HepG2 (cell line): ENCODE results near the gene ZNF512B. TPM values are rescaled to one million over a fixed set of nuclear protein-coding genes. Genes with fewer than 3 reads are reported as not detected.

Experiments
- ASH2L ChIP-seq: fragments of 300-600, 200-600 bp; sonication (generic); IDR thresholded peaks from 2 replicates; pipeline ENCODE4 v1.7.0; 2017; ENCODE audit warnings: low read depth, mild to moderate bottlenecking, moderate library complexity, mixed read lengths, low read length; ENCODE audit not compliant: insufficient read length
- DNMT3B ChIP-seq: conservative IDR thresholded peaks from 2 replicates; pipeline ENCODE4 v1.6.1; 2016; ENCODE audit warnings: missing biosample characterization, control low read depth
- FOXP1 ChIP-seq, 2 experiments: fragments of 450-650 bp in 1 of 2; IDR thresholded peaks; 2 replicates each; pipeline ENCODE4 v1.6.1; 2017 to 2018; ENCODE audit warnings: antibody characterized with exemption in 1 of 2
- JUNB ChIP-seq: sonication (generic); formaldehyde crosslinking; IDR thresholded peaks from 2 replicates; pipeline ENCODE4 v1.8.0; 2022; ENCODE audit warnings: missing genetic modification reagents, mild to moderate bottlenecking, borderline replicate concordance
- KDM2A ChIP-seq: sonication (generic); formaldehyde crosslinking; IDR thresholded peaks from 2 replicates; pipeline ENCODE4 v1.4.0; 2020; ENCODE audit warnings: low read depth, missing genetic modification reagents, borderline replicate concordance
- MLLT10 ChIP-seq: sonication (generic); formaldehyde crosslinking; IDR thresholded peaks from 2 replicates; pipeline ENCODE4 v1.4.0; 2020; ENCODE audit warnings: missing genetic modification reagents
- NCOA1 ChIP-seq: sonication (generic); formaldehyde crosslinking; IDR thresholded peaks from 2 replicates; pipeline ENCODE4 v1.9.0; 2021; ENCODE audit warnings: missing genetic modification reagents
- NCOA5 ChIP-seq: sonication (generic); formaldehyde crosslinking; IDR thresholded peaks from 2 replicates; pipeline ENCODE4 v1.4.0; 2020; ENCODE audit warnings: missing genetic modification reagents
- PHB2 ChIP-seq: fragments of 450-650 bp; IDR thresholded peaks from 2 replicates; pipeline ENCODE4 v1.6.1; 2018; ENCODE audit not compliant: partially characterized antibody
- PHF5A ChIP-seq: IDR thresholded peaks from one replicate; pipeline ENCODE4 v1.6.1; 2018; ENCODE audit warnings: low read depth, missing genetic modification reagents; ENCODE audit not compliant: unreplicated experiment
- RFXAP ChIP-seq: sonication (generic); formaldehyde crosslinking; IDR thresholded peaks from 2 replicates; pipeline ENCODE4 v1.4.0; 2020; ENCODE audit warnings: missing genetic modification reagents, borderline replicate concordance
- RORA ChIP-seq: sonication (generic); formaldehyde crosslinking; IDR thresholded peaks from 2 replicates; pipeline ENCODE4 v1.5.0; 2020; ENCODE audit warnings: mild to moderate bottlenecking, missing genetic modification reagents, moderate library complexity
- ZBTB3 ChIP-seq: sonication (generic); formaldehyde crosslinking; IDR thresholded peaks from 2 replicates; pipeline ENCODE4 v1.4.0; 2020; ENCODE audit warnings: low read depth, mild to moderate bottlenecking, moderate library complexity, missing genetic modification reagents, borderline replicate concordance
- ZNF331 ChIP-seq: sonication (generic); formaldehyde crosslinking; IDR thresholded peaks from 2 replicates; pipeline ENCODE4 v1.4.0; 2020; ENCODE audit warnings: missing genetic modification reagents
- ZNF382 ChIP-seq: sonication (generic); formaldehyde crosslinking; IDR thresholded peaks from 2 replicates; pipeline ENCODE4 v1.5.0; 2020; ENCODE audit warnings: missing genetic modification reagents, mild to moderate bottlenecking, borderline replicate concordance
- polyA plus RNA-seq, 8 experiments: library from polyadenylated mRNA; depleted of rRNA in 3 of 8; stranded (reverse) in 7 of 8; unstranded in 1 of 8; fragments of >200 nt; fragmentation: Illumina TruSeq in 4 of 8; extraction: Trizol in 4 of 8; gene quantifications; 2 replicates each; pipeline versions ENCODE4 v1.2.1 to v1.2.3, GENCODE V29; 2011 to 2016; ENCODE audit warnings: low read depth in 4 of 8, missing spikeins in 1 of 8, mixed read lengths in 1 of 8; ENCODE audit not compliant: insufficient read depth in 1 of 8
- total RNA-seq, 5 experiments: library from RNA; depleted of rRNA; stranded (reverse); fragments of >200 nt; fragmentation: Illumina TruSeq; extraction: Trizol; gene quantifications; 2 replicates each; pipeline ENCODE4 v1.2.3, GENCODE V29; 2016; ENCODE audit warnings: low read depth in 1 of 5
- TF ChIP-seq, protein P1 (sequence below): sonication (generic); formaldehyde crosslinking; IDR thresholded peaks from 2 replicates; pipeline ENCODE4 v1.8.1; 2023; ENCODE audit warnings: mild to moderate bottlenecking, missing genetic modification reagents, borderline replicate concordance
- TF ChIP-seq, protein P2 (sequence below): sonication (generic); formaldehyde crosslinking; IDR thresholded peaks from 2 replicates; pipeline ENCODE4 v1.9.0; 2021; ENCODE audit warnings: mild to moderate bottlenecking, missing genetic modification reagents
- TF ChIP-seq, protein P3 (sequence below): sonication (generic); formaldehyde crosslinking; IDR thresholded peaks from 2 replicates; pipeline ENCODE4 v1.8.1; 2022; ENCODE audit warnings: mild to moderate bottlenecking, missing genetic modification reagents
- TF ChIP-seq, protein P4 (sequence below): sonication (generic); formaldehyde crosslinking; IDR thresholded peaks from 2 replicates; pipeline ENCODE4 v1.5.0; 2020; ENCODE audit warnings: mild to moderate bottlenecking, missing genetic modification reagents, moderate library complexity

ZNF512B gene
- total and polyA plus RNA-seq, 2 of the 13 experiments (the other 11 are each of a cell fraction or from before 2014, with no cell fraction given) = 11.5 to 30.6 TPM

DNA sequence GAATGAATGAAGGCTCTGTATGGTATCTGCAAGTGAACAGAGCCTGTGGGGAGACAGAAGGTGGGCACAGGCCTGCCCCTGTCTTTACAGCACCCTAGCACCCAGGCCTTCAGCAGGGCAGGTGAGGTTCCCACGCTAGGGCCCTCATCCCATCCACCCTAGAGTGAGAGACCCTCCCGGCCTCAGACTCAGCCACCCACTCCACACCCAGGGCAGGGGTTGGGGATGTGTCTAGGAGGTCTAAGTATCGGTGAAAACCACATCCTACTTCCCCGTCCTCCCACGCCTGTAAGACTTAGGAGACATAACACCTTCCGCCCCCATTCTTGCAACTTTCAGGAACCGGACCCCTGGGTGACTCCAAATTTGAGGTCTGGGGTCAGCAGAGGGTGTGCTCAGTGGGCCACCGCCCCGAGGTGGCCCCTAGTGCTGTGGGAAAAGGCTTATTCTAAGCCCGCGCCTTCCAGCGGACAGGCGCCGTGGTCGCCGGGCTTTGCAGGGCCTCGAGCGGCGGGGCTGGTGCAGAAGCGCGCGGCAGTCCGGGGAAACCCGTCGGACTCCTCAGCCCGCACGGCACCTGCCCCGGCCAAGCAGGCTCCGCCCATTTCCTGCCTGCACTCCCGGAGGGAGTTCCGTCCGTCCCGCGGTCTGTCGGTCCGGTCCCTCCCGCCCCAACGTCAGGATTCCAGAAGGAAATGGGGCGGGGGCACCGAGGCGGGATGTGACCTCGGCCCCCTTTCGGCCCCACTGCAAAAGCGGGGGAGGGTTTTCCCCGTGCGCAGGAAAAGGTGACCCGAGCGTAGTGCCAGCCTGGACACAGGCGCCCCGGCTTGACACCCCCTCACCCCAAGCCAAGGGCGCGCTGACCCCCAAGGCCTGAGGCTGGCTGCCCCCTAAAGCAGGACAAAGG, 8.8 kb upstream of the ZNF512B start (continued):
- TF ChIP-seq, protein P1, sequence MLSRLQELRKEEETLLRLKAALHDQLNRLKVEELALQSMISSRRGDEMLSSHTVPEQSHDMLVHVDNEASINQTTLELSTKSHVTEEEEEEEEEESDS = no peak
- TF ChIP-seq, protein P2, sequence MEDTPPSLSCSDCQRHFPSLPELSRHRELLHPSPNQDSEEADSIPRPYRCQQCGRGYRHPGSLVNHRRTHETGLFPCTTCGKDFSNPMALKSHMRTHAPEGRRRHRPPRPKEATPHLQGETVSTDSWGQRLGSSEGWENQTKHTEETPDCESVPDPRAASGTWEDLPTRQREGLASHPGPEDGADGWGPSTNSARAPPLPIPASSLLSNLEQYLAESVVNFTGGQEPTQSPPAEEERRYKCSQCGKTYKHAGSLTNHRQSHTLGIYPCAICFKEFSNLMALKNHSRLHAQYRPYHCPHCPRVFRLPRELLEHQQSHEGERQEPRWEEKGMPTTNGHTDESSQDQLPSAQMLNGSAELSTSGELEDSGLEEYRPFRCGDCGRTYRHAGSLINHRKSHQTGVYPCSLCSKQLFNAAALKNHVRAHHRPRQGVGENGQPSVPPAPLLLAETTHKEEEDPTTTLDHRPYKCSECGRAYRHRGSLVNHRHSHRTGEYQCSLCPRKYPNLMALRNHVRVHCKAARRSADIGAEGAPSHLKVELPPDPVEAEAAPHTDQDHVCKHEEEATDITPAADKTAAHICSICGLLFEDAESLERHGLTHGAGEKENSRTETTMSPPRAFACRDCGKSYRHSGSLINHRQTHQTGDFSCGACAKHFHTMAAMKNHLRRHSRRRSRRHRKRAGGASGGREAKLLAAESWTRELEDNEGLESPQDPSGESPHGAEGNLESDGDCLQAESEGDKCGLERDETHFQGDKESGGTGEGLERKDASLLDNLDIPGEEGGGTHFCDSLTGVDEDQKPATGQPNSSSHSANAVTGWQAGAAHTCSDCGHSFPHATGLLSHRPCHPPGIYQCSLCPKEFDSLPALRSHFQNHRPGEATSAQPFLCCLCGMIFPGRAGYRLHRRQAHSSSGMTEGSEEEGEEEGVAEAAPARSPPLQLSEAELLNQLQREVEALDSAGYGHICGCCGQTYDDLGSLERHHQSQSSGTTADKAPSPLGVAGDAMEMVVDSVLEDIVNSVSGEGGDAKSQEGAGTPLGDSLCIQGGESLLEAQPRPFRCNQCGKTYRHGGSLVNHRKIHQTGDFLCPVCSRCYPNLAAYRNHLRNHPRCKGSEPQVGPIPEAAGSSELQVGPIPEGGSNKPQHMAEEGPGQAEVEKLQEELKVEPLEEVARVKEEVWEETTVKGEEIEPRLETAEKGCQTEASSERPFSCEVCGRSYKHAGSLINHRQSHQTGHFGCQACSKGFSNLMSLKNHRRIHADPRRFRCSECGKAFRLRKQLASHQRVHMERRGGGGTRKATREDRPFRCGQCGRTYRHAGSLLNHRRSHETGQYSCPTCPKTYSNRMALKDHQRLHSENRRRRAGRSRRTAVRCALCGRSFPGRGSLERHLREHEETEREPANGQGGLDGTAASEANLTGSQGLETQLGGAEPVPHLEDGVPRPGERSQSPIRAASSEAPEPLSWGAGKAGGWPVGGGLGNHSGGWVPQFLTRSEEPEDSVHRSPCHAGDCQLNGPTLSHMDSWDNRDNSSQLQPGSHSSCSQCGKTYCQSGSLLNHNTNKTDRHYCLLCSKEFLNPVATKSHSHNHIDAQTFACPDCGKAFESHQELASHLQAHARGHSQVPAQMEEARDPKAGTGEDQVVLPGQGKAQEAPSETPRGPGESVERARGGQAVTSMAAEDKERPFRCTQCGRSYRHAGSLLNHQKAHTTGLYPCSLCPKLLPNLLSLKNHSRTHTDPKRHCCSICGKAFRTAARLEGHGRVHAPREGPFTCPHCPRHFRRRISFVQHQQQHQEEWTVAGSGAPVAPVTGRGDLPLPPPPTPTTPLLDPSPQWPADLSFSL (CRISPR knock-in tag) = no peak; the same call in 1 of the 2 replicates
- TF ChIP-seq, protein P3, sequence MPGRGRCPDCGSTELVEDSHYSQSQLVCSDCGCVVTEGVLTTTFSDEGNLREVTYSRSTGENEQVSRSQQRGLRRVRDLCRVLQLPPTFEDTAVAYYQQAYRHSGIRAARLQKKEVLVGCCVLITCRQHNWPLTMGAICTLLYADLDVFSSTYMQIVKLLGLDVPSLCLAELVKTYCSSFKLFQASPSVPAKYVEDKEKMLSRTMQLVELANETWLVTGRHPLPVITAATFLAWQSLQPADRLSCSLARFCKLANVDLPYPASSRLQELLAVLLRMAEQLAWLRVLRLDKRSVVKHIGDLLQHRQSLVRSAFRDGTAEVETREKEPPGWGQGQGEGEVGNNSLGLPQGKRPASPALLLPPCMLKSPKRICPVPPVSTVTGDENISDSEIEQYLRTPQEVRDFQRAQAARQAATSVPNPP (CRISPR knock-in tag) = no peak
- TF ChIP-seq KDM2A (CRISPR knock-in tag) (peak; percentile 97), RORA (CRISPR knock-in tag) (no peak; the same call in 1 of the 2 replicates), NCOA5 (peak; percentile 49; the same call in 1 of the 2 replicates), ZNF382 (no peak), RFXAP (CRISPR knock-in tag) (peak; percentile 84), PHF5A (CRISPR knock-in tag) (peak; percentile 95), ZNF331 (peak; percentile 92), DNMT3B (CRISPR knock-in tag) (no peak), ZBTB3 (CRISPR knock-in tag) (no peak), JUNB (CRISPR knock-in tag) (no peak), NCOA1 (CRISPR knock-in tag) (peak; percentile 3; the same call in 1 of the 2 replicates), FOXP1 (IDR thresholded peaks at IDR 0.05) (no peak), FOXP1 (CRISPR knock-in tag; IDR thresholded peaks at IDR 0.05) (no peak; the same call in 1 of the 2 replicates), ASH2L (peak; percentile 30), MLLT10 (CRISPR knock-in tag) (no peak), PHB2 (no peak)
- TF ChIP-seq, protein P4, sequence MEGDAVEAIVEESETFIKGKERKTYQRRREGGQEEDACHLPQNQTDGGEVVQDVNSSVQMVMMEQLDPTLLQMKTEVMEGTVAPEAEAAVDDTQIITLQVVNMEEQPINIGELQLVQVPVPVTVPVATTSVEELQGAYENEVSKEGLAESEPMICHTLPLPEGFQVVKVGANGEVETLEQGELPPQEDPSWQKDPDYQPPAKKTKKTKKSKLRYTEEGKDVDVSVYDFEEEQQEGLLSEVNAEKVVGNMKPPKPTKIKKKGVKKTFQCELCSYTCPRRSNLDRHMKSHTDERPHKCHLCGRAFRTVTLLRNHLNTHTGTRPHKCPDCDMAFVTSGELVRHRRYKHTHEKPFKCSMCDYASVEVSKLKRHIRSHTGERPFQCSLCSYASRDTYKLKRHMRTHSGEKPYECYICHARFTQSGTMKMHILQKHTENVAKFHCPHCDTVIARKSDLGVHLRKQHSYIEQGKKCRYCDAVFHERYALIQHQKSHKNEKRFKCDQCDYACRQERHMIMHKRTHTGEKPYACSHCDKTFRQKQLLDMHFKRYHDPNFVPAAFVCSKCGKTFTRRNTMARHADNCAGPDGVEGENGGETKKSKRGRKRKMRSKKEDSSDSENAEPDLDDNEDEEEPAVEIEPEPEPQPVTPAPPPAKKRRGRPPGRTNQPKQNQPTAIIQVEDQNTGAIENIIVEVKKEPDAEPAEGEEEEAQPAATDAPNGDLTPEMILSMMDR (CRISPR knock-in tag) = peak; percentile 37
